Measurements from ENCODE around the gene ST8SIA3.
"Not testable (repeated sequence)": the region's sequence is repeated elsewhere in the genome, so short reads cannot be mapped to it uniquely, and the experiment has no call there.

The ST8SIA3 gene

GRCh38 chr18:57366528-57367081 lies 14.2 kb downstream of the ST8SIA3 start:
- no peak for DNase-seq (ENCODE audit: low spot score)

- DNase-seq (ENCODE audit: low spot score), result no peak
Observed at GRCh38 chr18:57372444-57372843, 20.1 kb downstream of the ST8SIA3 start.

- no peak for DNase-seq (ENCODE audit: low spot score)
Observed at GRCh38 chr18:57373017-57373416, 20.7 kb downstream of the ST8SIA3 start.

GRCh38 chr18:57376503-57376902 lies 24.1 kb downstream of the ST8SIA3 start:
- DNase-seq (ENCODE audit: low spot score), result no peak

DNA sequence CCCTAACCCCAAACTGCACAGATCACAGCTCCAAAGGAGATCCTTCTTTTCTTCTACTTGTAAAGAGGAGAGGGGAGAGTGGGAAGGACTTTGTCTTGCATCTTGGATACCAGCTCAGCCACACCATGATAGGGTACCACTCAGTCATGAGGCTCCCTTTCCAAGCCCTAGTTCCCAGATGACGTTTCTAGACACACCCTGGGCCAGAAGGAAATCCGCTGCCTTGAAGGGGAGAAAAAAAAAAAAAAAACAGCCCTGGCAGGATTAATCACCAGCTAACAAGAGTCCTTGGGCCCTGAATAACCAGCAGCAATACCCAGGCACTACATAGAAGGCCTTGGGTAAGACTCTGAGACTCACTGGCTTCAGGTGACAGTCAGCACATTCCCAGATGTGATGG lies 36.9 kb downstream of the ST8SIA3 start:
- DNase-seq (ENCODE audit: low spot score), result no peak

- DNase-seq (ENCODE audit: low spot score), result no peak
Observed at GRCh38 chr18:57390044-57390443, 37.7 kb downstream of the ST8SIA3 start.

GRCh38 chr18:57394749-57395148 lies 42.4 kb downstream of the ST8SIA3 start:
- not testable (repeated sequence) for DNase-seq (ENCODE audit: low spot score)

DNA sequence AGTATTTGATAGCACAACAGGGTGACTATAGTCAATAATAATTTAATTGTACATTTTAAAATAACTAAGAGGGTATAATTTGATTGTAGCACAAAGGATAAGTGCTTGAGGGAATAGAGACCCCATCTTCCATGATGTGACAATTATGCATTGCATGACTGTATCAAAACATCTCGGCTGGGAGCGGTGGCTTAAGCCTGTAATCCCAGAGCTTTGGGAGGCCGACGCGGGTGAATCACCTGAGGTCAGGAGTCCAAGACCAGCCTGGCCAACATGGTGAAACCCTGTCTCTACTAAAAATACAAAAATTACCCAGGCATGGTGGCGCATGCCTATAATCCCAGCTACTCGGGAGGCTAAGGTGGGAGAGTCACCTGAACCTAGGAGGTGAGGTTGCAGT lies 44.5 kb downstream of the ST8SIA3 start:
- not testable (repeated sequence) for DNase-seq (ENCODE audit: low spot score)

- DNase-seq (ENCODE audit: low spot score), result no peak
Observed at GRCh38 chr18:57397440-57398132, 45.2 kb downstream of the ST8SIA3 start.

- DNase-seq (ENCODE audit: low spot score), result no peak
Observed at GRCh38 chr18:57404345-57404744, 52.0 kb downstream of the ST8SIA3 start.

DNA sequence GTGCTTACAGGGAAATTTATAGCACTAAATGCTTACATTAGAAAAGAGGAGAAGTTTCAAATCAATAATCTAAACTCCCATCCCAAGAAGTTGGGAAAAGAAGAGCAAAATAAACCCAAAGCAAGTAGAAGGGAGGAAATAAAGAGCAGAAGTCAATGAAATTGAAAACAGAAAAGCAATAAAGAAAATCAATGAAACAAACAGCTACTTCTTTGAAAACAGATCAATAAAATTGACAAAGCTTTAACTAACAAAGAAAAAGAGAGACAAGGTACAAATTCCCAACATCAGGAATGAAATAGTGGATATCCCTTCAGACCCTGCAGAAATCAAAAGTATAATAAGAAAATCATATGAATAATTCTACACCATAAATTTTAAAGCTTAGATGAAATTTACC lies 57.3 kb downstream of the ST8SIA3 start:
- no peak for DNase-seq (ENCODE audit: low spot score)

DNA sequence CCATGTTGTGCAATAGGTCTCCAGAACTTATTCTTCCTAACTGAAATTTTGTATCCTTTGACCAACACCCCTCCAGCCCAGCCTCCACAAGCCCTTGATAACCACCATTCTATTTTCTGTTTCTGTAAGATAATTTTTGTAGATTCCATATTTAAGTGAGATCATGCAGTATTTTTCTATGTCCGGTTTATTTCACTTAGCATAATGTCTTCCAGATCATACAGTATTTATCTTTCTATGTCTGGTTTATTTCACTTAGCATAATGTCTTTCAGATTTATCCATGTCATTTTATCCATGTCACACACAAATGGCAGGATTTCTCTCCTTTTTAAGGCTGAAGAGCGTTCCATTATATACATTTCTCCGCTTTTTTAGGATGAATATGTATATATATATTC lies 58.4 kb downstream of the ST8SIA3 start:
- DNase-seq (ENCODE audit: low spot score), result no peak

DNA sequence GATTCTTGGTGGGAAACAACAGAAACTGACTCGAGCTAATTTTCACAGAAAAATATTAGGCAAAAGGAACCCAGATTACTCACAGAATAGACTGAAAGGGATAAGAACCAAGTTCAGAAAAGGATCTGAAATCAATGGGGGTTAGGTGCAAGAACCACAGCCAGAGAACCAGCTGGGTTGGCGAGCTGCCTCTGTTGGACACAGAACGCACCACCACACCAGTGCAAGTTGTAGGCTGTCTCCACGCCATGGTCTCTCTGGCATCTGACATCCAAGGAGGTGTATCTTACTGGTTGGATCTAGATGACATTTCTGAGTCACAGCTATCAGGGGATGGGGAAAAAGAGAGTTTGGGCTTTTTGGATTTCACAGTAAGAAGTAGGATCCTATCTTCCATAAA lies 64.2 kb downstream of the ST8SIA3 start:
- no peak for DNase-seq (ENCODE audit: low spot score)

All from CD4-positive, alpha-beta T cell treated with Interleukin-15 for 4 hours (primary cell).